Esophagus muscularis mucosa (tissue), 4 donors: ENCODE measurements around the gene SMIM14. TPM values are rescaled to one million over a fixed set of nuclear protein-coding genes. Genes with fewer than 3 reads are reported as not detected.
A peak's percentile ranks its signal among the peaks of the same experiment; 100 is the strongest.
"Not testable (repeated sequence)": the region's sequence is repeated elsewhere in the genome, so short reads cannot be mapped to it uniquely, and the experiment has no call there.

Source experiments
- DNase-seq: peaks from one replicate; pipeline ENCODE4 v3.0.0-alpha.2; 2017; ENCODE audit errors: extremely low spot score
- H3K27ac ChIP-seq, 4 donors: fragments of 200-600 bp; sonication (generic); replicated peaks in 1 of 4; 1 replicate in 3 of 4; 2 replicates in 1 of 4; pipeline ENCODE4 v1.5.1; 2016 to 2019; ENCODE audit warnings: mild to moderate bottlenecking in 1 of 4
- H3K27me3 ChIP-seq, 4 donors: fragments of 200-600 bp; sonication (generic); one replicate each; pipeline versions ENCODE4 v1.5.1 to v1.6.0; 2016 to 2019
- H3K36me3 ChIP-seq, 4 donors: fragments of 200-600 bp; sonication (generic); one replicate each; pipeline ENCODE4 v1.5.1; 2016 to 2019
- H3K4me1 ChIP-seq, 4 donors: fragments of 200-600 bp; sonication (generic); one replicate each; pipeline ENCODE4 v1.5.1; 2016 to 2019
- H3K4me3 ChIP-seq, 4 donors: fragments of 200-600 bp; sonication (generic); 1 replicate in 2 of 4; 2 replicates in 2 of 4; pipeline ENCODE4 v1.5.1; 2016 to 2019; ENCODE audit warnings: mild to moderate bottlenecking in 4 of 4, moderate library complexity in 1 of 4
- H3K9me3 ChIP-seq, 4 donors: fragments of 200-600 bp; sonication (generic); 1 replicate in 3 of 4; 2 replicates in 1 of 4; pipeline ENCODE4 v1.5.1; 2016 to 2019
- EP300 ChIP-seq: sonication (generic); formaldehyde crosslinking; IDR thresholded peaks from one replicate; pipeline ENCODE4 v1.6.1; 2017; ENCODE audit warnings: antibody characterized with exemption
- POLR2A ChIP-seq: fragments of 450-650 bp; IDR thresholded peaks from one replicate; pipeline ENCODE4 v1.6.1; 2017; ENCODE audit warnings: antibody characterized with exemption, moderate library complexity, mild to moderate bottlenecking, low read depth
- POLR2AphosphoS5 ChIP-seq, 2 donors: sonication (generic); formaldehyde crosslinking; IDR thresholded peaks; one replicate each; pipeline ENCODE4 v1.6.1; 2017; ENCODE audit warnings: antibody characterized with exemption in 2 of 2
- WGBS: methylation state at CpG from one replicate; pipeline ENCODE4 v1.1.5; 2018; 5-methylcytosine and 5-hydroxymethylcytosine counted together
- intact Hi-C: fragments of 100-400 bp; cut with DNase I; formaldehyde crosslinking; loops from one replicate; pipeline ENCODE4 v1.15.1; 2023
- total RNA-seq, 4 donors: library from RNA; depleted of rRNA; stranded (reverse); fragments of >200 nt; gene quantifications; one replicate each; pipeline versions ENCODE4 v1.1.0 to v1.2.1, GENCODE V29; 2016
- TF ChIP-seq, protein P1 (sequence below), 3 experiments: fragments of 200-600 bp in 2 of 3; fragments of 450-650 bp in 1 of 3; sonication (generic) in 2 of 3; IDR thresholded peaks; one replicate each; pipeline ENCODE4 v1.5.1; 2017 to 2019; ENCODE audit warnings: antibody characterized with exemption in 3 of 3, mild to moderate bottlenecking in 2 of 3, moderate library complexity in 1 of 3

SMIM14 gene
- total RNA-seq, 4 donors from 2014 or later: 27.3 to 39.0 (median 29.6) TPM

DNA sequence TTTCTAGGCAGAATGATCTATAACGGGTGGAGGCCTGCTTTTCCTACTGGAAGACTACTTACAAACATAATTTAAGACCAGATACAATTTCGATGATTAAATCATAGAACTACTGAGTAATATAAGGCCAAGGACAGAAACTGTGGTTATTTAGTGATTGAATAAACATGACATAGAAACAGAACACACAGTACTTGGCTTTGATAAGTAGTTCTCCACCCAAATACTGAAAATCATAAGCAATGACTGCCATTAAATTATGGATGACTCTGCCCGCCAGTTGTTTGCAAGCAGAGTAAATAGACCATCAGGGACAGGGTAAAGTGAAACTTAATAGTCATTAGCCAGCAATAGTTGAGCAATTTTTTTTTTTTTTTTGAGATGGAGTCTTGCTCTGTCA is 17.2 kb upstream of the SMIM14 start:
- peak overlapping the region in 3 of 4 donors; percentile 48 to 70 (median 63) for H3K27ac ChIP-seq
- 76% methylated on average over 3 of the region's 3 CpGs for WGBS
- intact Hi-C loops: no loop called here
- H3K4me1 ChIP-seq: peaks cover 0 to 19% (median 3%) of the 10 kb centered on the region in 4 donors
- H3K27me3 ChIP-seq: no peaks in the 10 kb centered on the region
- no peaks in the 10 kb centered on the region for H3K9me3 ChIP-seq
- DNase-seq: no peak
- H3K36me3 ChIP-seq: no peaks in the 10 kb centered on the region
- H3K4me3 ChIP-seq: no peak overlapping the region
- peak in 1 of 2 donors; percentile 51 for TF ChIP-seq POLR2AphosphoS5 (IDR thresholded peaks at IDR 0.05)
- TF ChIP-seq, protein P1, sequence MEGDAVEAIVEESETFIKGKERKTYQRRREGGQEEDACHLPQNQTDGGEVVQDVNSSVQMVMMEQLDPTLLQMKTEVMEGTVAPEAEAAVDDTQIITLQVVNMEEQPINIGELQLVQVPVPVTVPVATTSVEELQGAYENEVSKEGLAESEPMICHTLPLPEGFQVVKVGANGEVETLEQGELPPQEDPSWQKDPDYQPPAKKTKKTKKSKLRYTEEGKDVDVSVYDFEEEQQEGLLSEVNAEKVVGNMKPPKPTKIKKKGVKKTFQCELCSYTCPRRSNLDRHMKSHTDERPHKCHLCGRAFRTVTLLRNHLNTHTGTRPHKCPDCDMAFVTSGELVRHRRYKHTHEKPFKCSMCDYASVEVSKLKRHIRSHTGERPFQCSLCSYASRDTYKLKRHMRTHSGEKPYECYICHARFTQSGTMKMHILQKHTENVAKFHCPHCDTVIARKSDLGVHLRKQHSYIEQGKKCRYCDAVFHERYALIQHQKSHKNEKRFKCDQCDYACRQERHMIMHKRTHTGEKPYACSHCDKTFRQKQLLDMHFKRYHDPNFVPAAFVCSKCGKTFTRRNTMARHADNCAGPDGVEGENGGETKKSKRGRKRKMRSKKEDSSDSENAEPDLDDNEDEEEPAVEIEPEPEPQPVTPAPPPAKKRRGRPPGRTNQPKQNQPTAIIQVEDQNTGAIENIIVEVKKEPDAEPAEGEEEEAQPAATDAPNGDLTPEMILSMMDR (IDR thresholded peaks at IDR 0.05): no peak

DNA sequence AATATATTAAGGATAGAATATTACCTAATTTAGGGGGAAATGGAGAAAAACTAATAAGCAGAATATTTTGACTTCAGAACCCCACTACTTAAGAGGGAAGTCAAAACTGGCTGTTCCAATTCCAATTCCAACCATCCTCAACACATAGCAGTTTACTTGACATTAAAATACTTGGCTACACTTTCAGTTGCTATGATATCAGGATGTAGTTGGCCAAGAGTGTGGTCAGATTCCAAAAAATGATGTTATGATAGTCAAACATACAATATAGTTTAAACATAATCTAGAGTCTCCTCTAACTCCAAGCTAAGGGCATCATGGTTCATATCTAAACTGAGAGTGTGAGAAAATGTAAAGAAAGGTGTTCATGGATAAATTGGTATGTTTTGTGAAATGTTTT is 16.5 kb upstream of the SMIM14 start:
- Histone ChIP-seq H3K4me1 (peaks cover 0 to 19% (median 3%) of the 10 kb centered on the region in 4 donors), H3K9me3 (no peaks in the 10 kb centered on the region), H3K27ac (peak overlapping the region in 3 of 4 donors; percentile 41 to 70 (median 63)), H3K36me3 (no peaks in the 10 kb centered on the region), H3K27me3 (no peaks in the 10 kb centered on the region), H3K4me3 (no peak overlapping the region)
- DNase-seq: no peak
- no peak for TF ChIP-seq POLR2A
- TF ChIP-seq POLR2AphosphoS5 (IDR thresholded peaks at IDR 0.05): no peak
- TF ChIP-seq, protein P1 (IDR thresholded peaks at IDR 0.05): no peak
- intact Hi-C loops: no loop called here

DNA sequence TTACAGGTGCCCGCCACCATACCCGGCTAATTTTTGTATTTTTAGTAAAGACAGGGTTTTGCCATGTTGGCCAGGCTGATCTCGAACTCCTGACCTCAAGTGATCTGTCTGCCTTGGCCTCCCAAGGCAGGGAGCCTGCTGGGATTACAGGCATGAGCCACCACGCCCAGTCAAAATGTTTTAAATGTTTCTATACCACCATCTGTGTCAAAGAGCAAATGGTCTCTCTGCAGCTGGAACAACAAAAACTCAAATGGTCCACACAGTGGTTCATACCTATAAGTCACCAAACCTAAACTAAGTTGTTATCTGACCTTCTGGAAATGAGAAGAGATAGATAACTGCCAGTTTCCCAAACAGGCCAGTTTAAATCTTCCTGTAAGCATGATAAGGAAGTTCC is 12.9 kb upstream of the SMIM14 start:
- WGBS: 95% methylated on average over 4 of the region's 4 CpGs

DNA sequence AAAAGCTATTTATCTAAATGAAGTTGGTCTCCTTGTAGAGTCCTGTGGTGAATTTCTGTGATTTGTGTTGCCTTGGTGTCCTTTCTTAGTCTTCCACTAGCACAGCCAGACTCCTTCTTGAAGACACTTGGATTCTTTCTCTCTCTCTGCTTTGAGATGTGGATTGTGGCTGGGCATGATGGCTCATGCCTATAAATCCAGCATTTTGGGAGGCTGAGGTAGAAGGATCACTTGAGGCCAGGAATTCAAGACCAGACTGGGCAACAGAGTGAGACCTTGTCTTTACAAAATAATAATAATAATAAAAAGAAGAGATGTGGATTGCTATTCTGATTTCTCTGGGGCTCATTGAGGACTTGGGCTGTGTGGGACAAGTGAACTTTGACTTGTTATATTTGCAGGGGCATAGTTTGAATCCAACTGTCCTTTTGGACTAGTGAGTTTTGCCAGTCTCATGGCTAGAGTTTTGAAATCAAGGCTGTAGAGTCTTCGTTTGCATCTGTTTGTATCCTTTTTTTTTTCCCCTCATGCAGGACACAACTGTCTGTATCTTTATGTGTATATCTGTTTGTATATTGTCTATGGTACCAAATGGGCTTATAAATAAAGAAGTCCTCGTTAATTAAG is 11.1 kb upstream of the SMIM14 start:
- TF ChIP-seq POLR2AphosphoS5 (IDR thresholded peaks at IDR 0.05): no peak
- no peak for TF ChIP-seq POLR2A
- no peak for TF ChIP-seq EP300
- TF ChIP-seq, protein P1 (IDR thresholded peaks at IDR 0.05): no peak
- H3K27me3 ChIP-seq: no peaks in the 10 kb centered on the region
- no peaks in the 10 kb centered on the region for H3K36me3 ChIP-seq
- 93% methylated on average over 2 of the region's 2 CpGs for WGBS
- H3K9me3 ChIP-seq: no peaks in the 10 kb centered on the region
- H3K4me1 ChIP-seq: peaks cover 0 to 3% (median 0%) of the 10 kb centered on the region in 4 donors
- DNase-seq: no peak
- H3K27ac ChIP-seq: no peak overlapping the region
- H3K4me3 ChIP-seq: no peak overlapping the region
- intact Hi-C loops: no loop called here

More for the DNA sequence above, 12.9 kb upstream of the SMIM14 start:
- H3K9me3 ChIP-seq, H3K4me3 ChIP-seq, DNase-seq, H3K36me3 ChIP-seq, H3K27me3 ChIP-seq, intact Hi-C loops, H3K27ac ChIP-seq: not testable (repeated sequence)
- peaks cover 0 to 19% (median 3%) of the 10 kb centered on the region in 4 donors for H3K4me1 ChIP-seq

DNA sequence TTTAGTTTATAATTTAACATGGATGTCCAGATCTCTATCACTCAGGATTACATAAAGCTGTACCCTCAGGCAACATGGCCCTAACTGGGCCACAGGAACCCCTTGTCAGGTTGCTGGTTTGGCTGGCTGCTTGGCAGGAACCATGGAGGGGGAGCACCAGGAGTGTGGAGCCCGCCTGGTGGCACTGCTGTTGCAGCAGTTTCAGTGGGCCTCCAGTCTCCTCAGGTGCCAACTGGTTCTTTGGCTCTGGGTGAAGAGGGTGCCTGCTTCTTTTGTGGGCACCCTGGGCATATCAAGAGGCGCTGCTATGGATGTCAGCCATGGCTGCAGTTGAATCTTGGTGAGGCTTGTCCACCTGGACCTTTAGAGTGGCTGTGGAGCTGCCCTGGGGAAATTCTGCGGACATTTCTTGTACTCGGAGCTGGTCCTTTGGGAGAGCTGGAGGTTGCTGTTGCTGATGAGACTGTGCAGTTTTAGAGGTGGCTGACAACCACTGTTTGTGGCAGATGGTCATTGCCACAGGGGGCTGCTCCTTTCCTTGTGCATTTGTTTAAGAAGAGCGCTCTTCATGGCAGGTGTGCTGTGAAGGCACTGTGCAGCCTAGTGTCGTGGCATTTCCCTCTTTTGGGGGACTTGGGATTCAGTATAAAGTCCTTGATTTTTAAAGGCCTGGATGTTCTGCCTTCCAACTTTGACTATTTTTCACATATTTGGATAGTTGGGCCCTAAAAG is 10.3 kb upstream of the SMIM14 start:
- H3K4me3 ChIP-seq: no peak overlapping the region
- H3K36me3 ChIP-seq: no peaks in the 10 kb centered on the region
- WGBS: 95% methylated on average over 2 of the region's 6 CpGs
- TF ChIP-seq, protein P1 (IDR thresholded peaks at IDR 0.05): no peak
- no peak for TF ChIP-seq POLR2A
- H3K27me3 ChIP-seq: no peaks in the 10 kb centered on the region
- intact Hi-C loops: no loop called here
- no peaks in the 10 kb centered on the region for H3K9me3 ChIP-seq
- no peak for DNase-seq
- H3K27ac ChIP-seq: no peak overlapping the region
- no peaks in the 10 kb centered on the region for H3K4me1 ChIP-seq
